GM10266 (cell line): Measurements from ENCODE around the gene LELP1.

Experiments
- DNase-seq: peaks from one replicate; pipeline ENCODE4 v3.0.0; 2012; ENCODE audit errors: extremely low spot score
- TF ChIP-seq, protein P1 (sequence below): IDR thresholded peaks from 2 replicates; pipeline ENCODE4 v1.5.1; 2012; ENCODE audit warnings: mild to moderate bottlenecking, low read depth; ENCODE audit not compliant: control insufficient read depth, insufficient read depth; ENCODE audit errors: missing control alignments

Gene LELP1

DNA sequence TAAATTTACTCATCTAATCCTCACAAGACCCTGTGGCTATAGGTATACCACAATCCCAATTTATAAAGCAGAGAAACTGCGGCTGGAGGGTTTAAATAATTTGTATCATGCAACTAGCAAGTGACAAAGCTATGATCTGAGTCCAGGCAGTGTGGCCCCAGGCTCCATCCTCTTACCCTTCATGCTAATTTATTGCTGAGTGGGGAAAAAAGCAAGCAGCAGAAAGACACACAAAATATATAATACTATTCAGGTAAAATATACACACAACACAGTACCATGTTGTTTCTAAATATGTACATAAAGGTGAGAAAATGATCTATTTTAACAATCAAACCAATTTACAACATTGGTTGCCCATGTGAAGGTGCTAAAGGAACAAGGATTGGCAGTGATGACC is 38.9 kb downstream of the LELP1 start:
- no peak for DNase-seq
- TF ChIP-seq, protein P1, sequence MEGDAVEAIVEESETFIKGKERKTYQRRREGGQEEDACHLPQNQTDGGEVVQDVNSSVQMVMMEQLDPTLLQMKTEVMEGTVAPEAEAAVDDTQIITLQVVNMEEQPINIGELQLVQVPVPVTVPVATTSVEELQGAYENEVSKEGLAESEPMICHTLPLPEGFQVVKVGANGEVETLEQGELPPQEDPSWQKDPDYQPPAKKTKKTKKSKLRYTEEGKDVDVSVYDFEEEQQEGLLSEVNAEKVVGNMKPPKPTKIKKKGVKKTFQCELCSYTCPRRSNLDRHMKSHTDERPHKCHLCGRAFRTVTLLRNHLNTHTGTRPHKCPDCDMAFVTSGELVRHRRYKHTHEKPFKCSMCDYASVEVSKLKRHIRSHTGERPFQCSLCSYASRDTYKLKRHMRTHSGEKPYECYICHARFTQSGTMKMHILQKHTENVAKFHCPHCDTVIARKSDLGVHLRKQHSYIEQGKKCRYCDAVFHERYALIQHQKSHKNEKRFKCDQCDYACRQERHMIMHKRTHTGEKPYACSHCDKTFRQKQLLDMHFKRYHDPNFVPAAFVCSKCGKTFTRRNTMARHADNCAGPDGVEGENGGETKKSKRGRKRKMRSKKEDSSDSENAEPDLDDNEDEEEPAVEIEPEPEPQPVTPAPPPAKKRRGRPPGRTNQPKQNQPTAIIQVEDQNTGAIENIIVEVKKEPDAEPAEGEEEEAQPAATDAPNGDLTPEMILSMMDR = no peak

DNA sequence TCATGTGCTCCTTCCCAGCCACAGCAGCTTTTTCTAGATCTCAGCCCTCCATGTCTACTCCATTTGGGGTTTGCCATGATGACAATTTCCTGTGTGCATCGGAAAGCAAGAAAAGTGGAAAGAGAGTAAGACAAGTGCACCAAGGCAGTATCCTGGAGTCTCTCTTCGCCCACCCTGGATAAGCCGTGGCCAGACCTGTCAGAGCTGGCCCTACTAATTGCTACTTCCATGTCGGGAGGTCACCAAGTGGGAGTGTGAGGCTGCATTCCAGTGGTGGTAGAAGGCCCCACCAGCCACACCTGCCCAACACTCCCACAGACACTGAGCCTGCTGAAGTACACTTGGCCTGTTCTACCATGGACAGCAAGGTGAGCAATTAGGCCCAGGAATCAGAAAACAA is 42.2 kb downstream of the LELP1 start:
- no peak for DNase-seq
- TF ChIP-seq, protein P1 = no peak

GRCh38 chr1:153246018-153246417 is 42.8 kb downstream of the LELP1 start:
- TF ChIP-seq, protein P1 = no peak
- no peak for DNase-seq

GRCh38 chr1:153246825-153247224 is 43.6 kb downstream of the LELP1 start:
- TF ChIP-seq, protein P1 = no peak
- DNase-seq = no peak

GRCh38 chr1:153248176-153248879 is 45.1 kb downstream of the LELP1 start:
- no peak for DNase-seq
- TF ChIP-seq, protein P1 = no peak

GRCh38 chr1:153250166-153250565 is 46.9 kb downstream of the LELP1 start:
- no peak for DNase-seq
- TF ChIP-seq, protein P1 = no peak

GRCh38 chr1:153251087-153251486 is 47.9 kb downstream of the LELP1 start:
- TF ChIP-seq, protein P1 = no peak

More at GRCh38 chr1:153251087-153251486, 47.9 kb downstream of the LELP1 start:
- no peak for DNase-seq
